Left lung (tissue), 10 donors: ENCODE data around the gene PPP2R5D. TPM values are rescaled to one million over a fixed set of nuclear protein-coding genes. Genes with fewer than 3 reads are reported as not detected.

ENCODE experiments used
- ATAC-seq: fragments of 200-7000 bp; cut with Tn5 transposase; one replicate; pipeline ENCODE4 v1.9.1; 2020; ENCODE audit warnings: moderate library complexity
- DNase-seq, 4 donors: peaks; one replicate each; pipeline ENCODE4 v3.0.0-alpha.2; 2013 to 2020
- H3K27ac ChIP-seq, 2 donors: fragments of 200-600 bp; sonication (generic) in 1 of 2; one replicate each; pipeline versions ENCODE4 v1.5.0 to v1.8.0; 2020 to 2021
- H3K27me3 ChIP-seq, 2 donors: fragments of 200-600 bp; sonication (generic) in 1 of 2; one replicate each; pipeline versions ENCODE4 v1.5.0 to v1.8.0; 2020 to 2021
- H3K36me3 ChIP-seq, 2 donors: fragments of 200-600 bp; sonication (generic) in 1 of 2; one replicate each; pipeline versions ENCODE4 v1.5.0 to v1.8.0; 2020 to 2021
- H3K4me1 ChIP-seq, 2 donors: fragments of 200-600 bp; one replicate each; pipeline ENCODE4 v1.8.0; 2021
- H3K4me3 ChIP-seq, 2 donors: fragments of 200-600 bp; sonication (generic) in 1 of 2; one replicate each; pipeline versions ENCODE4 v1.5.0 to v1.8.0; 2020 to 2021; ENCODE audit warnings: mild to moderate bottlenecking in 1 of 2
- H3K9me3 ChIP-seq, 2 donors: fragments of 200-600 bp; sonication (generic) in 1 of 2; one replicate each; pipeline versions ENCODE4 v1.5.0 to v1.8.0; 2020 to 2021
- intact Hi-C, 2 donors: fragments of 100-400 bp; cut with DNase I; formaldehyde crosslinking; loops; one replicate each; pipeline versions ENCODE4 v1.11.2 to v1.14.2; 2022
- polyA plus RNA-seq, 6 donors: library from polyadenylated mRNA; unstranded; fragments of 120-200 nt; gene quantifications; one replicate each; pipeline ENCODE4 v1.2.1, GENCODE V29; 2013; ENCODE audit not compliant: insufficient read length in 6 of 6
- total RNA-seq, 2 donors: library from RNA; stranded (reverse); fragmentation: NEBNext Ultra II Directional; extraction: Animal tissue kit (Norgen Biotek cat#: 25700); gene quantifications; one replicate each; pipeline ENCODE4 v1.2.1, GENCODE V29; 2021
- TF ChIP-seq, protein P1 (sequence below), 2 donors: fragments of 200-600 bp; sonication (generic) in 1 of 2; IDR thresholded peaks; one replicate each; pipeline versions ENCODE4 v1.5.0 to v1.8.0; 2021; ENCODE audit warnings: antibody characterized with exemption in 2 of 2
- donor health status: DM: no; HTN: yes; CAD: no.
- donor health status: DM: no; HTN: no; CAD: no.

PPP2R5D gene
- total and polyA plus RNA-seq, 8 donors, result 30.0 to 76.3 (median 62.3) TPM

DNA sequence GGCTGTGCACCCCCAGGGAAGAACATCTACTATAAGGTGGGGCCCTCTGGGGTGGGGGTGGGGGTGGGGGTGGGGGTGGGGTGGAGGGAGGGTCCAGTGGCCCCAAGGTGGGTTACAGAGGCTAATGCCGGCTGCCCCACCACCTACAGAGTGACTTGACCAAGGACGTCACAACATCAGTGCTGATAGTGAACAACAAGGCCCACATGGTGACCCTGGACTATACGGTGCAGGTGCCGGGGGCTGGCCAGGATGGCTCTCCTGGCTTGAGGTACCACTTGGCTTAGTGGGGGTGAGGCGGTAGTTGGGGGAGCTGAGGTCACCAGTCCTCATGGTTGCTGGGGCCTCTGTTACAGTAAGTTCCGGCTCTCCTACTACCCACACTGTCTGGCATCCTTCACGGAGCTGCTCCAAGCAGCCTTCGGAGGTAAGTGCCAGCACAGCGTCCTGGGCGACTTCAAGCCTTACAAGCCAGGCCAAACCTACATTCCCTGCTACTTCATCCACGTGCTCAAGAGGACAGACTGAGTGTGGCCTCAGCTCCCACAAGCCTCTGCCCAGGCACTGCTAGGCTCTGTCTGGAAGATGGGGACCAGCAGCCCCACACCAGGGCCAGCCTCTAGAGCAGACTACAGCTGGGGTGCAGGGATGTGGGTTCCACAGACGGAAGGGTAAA, 21.1 kb upstream of the PPP2R5D start:
- Histone ChIP-seq H3K4me3 (no peak overlapping the region), H3K4me1 (peaks cover 12 to 20% of the 10 kb centered on the region in 2 donors), H3K27me3 (peaks cover 0 to 16% of the 10 kb centered on the region in 2 donors), H3K27ac (no peak overlapping the region), H3K36me3 (peaks cover 0 to 61% of the 10 kb centered on the region in 2 donors), H3K9me3 (no peaks in the 10 kb centered on the region)
- DNase-seq, result no peak
- intact Hi-C loops, result no loop called here
- no peak for ATAC-seq
- TF ChIP-seq, protein P1, sequence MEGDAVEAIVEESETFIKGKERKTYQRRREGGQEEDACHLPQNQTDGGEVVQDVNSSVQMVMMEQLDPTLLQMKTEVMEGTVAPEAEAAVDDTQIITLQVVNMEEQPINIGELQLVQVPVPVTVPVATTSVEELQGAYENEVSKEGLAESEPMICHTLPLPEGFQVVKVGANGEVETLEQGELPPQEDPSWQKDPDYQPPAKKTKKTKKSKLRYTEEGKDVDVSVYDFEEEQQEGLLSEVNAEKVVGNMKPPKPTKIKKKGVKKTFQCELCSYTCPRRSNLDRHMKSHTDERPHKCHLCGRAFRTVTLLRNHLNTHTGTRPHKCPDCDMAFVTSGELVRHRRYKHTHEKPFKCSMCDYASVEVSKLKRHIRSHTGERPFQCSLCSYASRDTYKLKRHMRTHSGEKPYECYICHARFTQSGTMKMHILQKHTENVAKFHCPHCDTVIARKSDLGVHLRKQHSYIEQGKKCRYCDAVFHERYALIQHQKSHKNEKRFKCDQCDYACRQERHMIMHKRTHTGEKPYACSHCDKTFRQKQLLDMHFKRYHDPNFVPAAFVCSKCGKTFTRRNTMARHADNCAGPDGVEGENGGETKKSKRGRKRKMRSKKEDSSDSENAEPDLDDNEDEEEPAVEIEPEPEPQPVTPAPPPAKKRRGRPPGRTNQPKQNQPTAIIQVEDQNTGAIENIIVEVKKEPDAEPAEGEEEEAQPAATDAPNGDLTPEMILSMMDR (IDR thresholded peaks at IDR 0.05), result no peak

DNA sequence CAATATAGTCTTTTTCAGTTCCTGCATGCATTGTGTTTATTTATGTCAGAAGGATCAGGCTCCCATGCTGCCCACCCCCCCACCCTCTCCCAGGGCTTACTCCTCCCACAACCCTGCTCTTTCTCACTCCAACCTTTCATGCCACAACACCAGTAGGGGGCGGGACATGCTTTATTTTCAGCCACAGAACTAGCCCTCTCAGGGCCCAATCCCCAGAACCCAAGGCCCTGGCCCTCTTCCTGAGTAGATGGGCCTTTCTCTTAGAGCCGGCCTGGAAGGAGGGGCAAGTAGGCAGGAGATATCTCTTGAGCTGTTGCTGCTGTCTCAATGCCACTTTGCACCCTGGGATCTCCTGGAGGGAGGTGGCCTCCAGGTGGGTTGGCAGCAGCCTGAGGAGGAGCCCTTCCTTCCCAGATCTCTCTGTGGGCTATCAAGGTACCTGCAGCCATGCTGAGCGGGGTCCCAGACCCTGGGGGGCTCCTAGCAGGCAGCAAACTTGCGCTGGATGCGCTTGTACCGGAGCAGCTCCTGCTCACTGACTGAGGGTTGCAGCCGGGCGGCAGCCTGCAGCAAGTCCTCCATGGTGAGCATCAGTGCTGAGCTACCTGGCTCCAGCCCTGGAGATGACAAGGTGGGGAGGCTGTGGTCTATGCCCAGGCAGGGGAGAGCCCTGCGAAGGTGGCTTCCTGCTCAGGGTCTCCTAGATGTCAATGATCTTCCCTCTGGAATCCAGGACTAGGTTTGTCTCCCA, 20.3 kb upstream of the PPP2R5D start:
- Histone ChIP-seq H3K4me1 (peaks cover 12 to 20% of the 10 kb centered on the region in 2 donors), H3K27me3 (peaks cover 0 to 16% of the 10 kb centered on the region in 2 donors), H3K4me3 (no peak overlapping the region), H3K27ac (no peak overlapping the region), H3K36me3 (peaks cover 0 to 67% of the 10 kb centered on the region in 2 donors), H3K9me3 (no peaks in the 10 kb centered on the region)
- ATAC-seq, result no peak
- no peak for DNase-seq
- TF ChIP-seq, protein P1 (IDR thresholded peaks at IDR 0.05), result no peak
- intact Hi-C loops, result no loop called here

DNA sequence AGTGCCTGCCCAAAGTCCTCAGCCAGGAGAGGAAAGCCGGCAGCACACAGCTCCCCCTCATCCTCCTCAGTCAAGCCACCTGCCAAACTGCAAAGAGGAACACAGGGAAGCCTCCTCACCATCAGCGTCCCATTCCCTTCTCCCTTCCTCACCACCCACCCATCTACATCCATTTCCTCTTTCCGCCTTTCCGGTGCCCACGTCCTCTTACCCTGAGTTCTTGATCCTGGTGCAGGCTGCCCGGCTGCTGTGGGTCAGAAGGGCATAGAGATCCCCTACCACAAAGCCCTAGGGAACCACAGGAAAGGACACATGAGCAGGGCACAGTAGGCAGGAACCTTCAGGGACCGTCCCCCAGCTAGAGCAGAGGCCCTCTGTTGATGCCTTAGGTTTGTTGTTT, 17.8 kb upstream of the PPP2R5D start:
- TF ChIP-seq, protein P1 (IDR thresholded peaks at IDR 0.05), result no peak
- H3K9me3 ChIP-seq, result no peaks in the 10 kb centered on the region
- peaks cover 0 to 7% of the 10 kb centered on the region in 2 donors for H3K4me1 ChIP-seq
- no peak overlapping the region for H3K27ac ChIP-seq
- no peak for ATAC-seq
- no peaks in the 10 kb centered on the region for H3K27me3 ChIP-seq
- H3K4me3 ChIP-seq, result no peak overlapping the region
- DNase-seq, result no peak
- peaks cover 0 to 74% of the 10 kb centered on the region in 2 donors for H3K36me3 ChIP-seq
- intact Hi-C loops, result no loop called here

DNA sequence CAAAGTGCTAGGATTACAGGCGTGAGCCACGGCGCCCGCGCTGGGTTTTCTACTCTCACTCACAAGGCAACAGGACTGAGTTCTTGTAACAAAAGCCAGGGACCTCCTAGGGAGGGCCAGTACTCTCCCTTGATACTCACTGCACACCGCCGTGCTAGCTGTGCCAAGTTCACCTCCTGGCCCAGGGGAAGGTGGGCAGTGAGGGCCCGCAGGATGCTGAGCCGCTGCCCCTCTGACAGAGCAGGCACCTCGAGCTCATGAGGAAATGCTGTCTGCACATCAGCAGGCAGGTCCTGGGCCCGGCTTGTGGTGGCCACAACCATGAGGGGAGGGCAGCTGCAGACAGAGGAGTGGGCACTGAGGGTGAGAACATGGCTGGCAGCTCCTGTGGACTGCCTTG, 17.1 kb upstream of the PPP2R5D start:
- H3K4me1 ChIP-seq, result peaks cover 0 to 8% of the 10 kb centered on the region in 2 donors
- TF ChIP-seq, protein P1 (IDR thresholded peaks at IDR 0.05), result no peak
- no peak overlapping the region for H3K27ac ChIP-seq
- no peaks in the 10 kb centered on the region for H3K27me3 ChIP-seq
- no peak for ATAC-seq
- peaks cover 0 to 70% of the 10 kb centered on the region in 2 donors for H3K36me3 ChIP-seq
- intact Hi-C loops, result no loop called here
- H3K4me3 ChIP-seq, result no peak overlapping the region
- DNase-seq, result peak in 1 of 4 donors; percentile 53
- no peaks in the 10 kb centered on the region for H3K9me3 ChIP-seq

DNA sequence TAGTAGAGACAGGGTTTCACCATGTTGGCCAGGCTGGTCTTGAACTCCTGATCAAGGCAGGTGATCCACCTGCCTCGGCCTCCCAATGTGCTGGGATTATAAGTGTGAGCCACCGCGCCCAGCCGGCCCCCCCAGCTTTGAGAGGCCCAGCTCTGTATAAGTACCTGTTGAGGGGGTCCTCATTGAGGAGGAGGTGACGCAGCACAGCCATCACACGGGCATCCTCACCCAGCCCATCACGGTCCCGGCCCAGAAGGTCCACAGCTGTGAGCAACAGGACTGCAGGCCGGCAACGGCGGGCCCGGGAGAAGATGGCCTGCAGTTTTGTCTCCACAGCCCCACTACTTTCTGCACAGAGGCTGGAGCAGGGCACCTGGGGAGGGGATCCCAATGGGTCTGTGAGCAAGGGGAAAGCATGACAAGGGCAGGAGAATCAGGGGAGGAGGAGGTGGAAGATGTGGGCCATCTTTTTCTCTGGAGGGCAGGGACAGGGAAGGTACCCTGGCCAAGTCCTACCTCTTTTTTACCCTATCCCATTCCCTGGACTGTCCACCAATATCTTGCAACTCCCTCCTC, 16.2 kb upstream of the PPP2R5D start:
- Histone ChIP-seq H3K4me1 (peaks cover 0 to 8% of the 10 kb centered on the region in 2 donors), H3K4me3 (no peak overlapping the region), H3K9me3 (no peaks in the 10 kb centered on the region), H3K27me3 (no peaks in the 10 kb centered on the region), H3K36me3 (peaks cover 0 to 63% of the 10 kb centered on the region in 2 donors), H3K27ac (no peak overlapping the region)
- TF ChIP-seq, protein P1 (IDR thresholded peaks at IDR 0.05), result no peak
- intact Hi-C loops, result no loop called here
- peak in 1 of 4 donors; percentile 57 for DNase-seq
- ATAC-seq, result no peak
